HG02678 (cell line): ENCODE results near the gene PRRG2.
A peak's percentile ranks its signal among the peaks of the same experiment; 100 is the strongest.

Experiments
- ATAC-seq: cut with Tn5 transposase; IDR thresholded peaks from one replicate; pipeline ENCODE4 v1.9.1; 2021; ENCODE audit warnings: mild to moderate bottlenecking, moderate library complexity; ENCODE audit not compliant: unreplicated experiment

The PRRG2 gene

DNA sequence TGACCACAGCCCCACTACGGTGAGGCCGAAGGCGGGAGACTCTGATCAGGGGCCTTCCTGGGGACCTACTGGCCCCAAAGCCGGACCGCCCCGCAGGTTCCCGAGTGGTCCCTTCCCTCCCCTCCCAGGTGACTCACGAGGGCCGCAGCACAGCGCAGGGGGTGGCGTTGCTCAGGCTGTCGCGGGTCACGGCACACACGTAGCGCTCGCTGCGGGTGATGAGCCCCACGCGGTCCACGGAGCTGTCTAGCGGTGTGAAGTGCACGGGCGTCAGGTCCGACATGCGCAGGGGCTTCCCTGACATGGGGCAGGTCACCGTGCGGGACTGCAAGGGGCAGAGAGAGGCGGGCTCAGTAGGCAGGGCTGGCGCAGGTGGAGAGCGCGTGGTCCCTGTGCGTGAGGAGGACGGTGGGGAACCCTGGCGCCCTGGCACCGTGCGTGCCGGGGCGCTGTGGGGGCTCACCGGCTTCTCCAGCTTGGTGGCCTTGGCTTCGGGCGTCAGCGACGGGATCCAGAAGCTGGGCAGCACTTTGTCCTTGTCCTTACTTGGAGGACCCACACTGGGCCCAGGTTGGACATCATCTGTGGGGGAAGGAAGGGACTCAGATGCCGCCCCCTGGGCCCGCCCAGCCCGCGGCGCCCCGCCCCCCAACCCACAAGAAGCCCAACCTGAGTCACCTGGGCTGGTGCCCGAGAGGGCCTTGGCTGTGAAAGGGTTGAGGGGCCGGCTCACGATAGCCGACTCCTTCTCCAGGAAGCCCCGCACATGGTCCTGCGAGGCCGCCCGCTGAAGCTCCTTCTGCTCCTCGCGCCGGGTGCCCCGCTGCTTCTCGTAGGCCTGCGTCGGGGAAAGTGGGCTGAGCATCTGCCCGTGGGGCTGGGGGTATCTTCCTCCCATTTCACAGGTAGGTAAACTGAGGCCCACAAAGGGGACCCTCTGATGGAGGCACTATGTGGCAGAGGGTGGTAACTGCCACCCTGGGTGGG, 24.4 kb upstream of the PRRG2 start:
- no peak for ATAC-seq

DNA sequence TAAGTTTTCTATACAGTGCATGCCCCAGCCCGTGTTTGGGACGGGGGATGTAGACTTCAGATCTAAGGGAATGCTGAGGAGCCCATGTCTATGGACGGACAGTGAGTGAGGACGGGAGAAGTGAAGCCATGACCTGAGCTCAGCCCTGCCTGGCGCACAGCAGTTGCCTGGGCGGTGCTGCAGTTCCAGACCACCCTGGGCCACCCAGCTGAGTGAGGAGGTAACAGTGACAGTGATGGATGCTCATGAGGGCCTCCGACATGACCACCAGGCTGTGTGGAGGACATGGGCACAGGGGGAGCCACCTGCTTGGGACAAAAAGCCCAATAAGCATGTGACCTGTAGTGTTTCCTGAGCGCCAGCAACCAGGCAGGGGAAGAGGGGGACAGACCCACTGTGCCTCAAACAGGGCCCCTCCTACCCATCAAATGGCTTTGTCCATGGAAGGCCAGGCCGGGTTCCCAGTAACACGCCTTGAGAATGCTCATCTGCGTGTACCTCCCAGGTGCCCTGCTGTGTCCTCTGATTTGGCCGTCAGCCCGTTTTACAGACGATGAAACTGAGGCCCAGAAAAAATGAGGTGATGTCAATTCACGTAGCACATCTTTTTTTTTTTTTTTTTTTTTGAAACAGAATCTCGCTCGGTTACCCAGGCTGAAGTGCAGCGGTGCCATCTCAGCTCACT, 23.3 kb upstream of the PRRG2 start:
- no peak for ATAC-seq

DNA sequence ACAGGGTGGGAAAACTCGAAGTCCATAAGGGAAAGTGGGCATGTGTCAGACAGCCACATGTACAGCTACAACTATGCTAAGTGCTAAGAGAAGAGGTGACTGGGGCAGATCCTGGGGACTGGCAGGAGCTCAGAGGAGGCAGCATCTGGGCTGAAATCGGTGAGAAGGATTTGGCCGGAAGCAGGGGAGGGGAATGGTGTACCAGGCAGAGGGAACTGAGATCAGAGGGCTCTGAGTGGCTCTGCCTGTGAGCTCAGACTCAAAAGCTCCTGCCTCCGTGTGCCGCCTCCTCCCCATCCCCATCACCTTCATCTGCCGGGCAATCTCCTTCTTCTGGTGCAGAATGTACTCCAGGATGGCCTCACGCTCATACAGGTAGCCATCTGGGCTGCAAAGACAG, 22.5 kb upstream of the PRRG2 start:
- no peak for ATAC-seq

DNA sequence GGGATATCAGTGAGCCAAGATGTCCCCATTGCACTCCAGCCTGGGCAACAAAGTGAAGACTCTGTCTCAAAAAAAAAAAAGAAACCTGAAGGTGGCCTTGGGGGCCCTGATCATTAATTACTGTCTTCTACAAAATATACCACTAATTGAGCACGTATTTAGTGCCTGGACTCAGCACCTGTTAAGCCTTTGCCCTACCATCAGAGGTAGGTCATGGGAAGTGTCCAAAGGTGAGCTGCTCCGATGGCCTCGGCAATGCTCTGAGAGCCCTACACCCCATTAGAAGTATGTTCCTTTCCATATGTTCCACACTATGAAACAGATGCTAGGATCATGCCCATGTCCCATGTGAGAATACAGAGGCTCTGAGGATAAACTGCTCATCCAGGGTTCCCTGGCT, 21.7 kb upstream of the PRRG2 start:
- no peak for ATAC-seq

DNA sequence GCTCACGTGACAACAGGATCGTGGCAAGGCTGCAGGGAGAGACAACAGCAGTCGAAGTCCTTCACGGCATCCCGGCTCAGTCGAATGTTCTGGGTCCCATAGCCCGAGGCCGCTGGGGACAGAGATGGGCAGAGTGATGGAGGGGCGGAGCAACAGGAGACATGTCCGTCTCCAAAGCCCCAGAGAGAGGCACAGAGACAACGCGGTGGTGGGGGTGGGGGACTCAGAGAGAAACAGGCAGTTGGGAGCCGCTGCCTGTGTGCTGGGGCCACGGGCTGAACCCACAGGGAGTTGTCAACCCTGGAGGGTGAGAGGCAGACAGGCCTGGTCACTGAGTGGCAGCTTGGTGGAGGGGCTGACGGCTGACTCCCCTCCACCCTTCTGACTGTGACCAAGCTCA, 21.2 kb upstream of the PRRG2 start:
- ATAC-seq, result no peak

DNA sequence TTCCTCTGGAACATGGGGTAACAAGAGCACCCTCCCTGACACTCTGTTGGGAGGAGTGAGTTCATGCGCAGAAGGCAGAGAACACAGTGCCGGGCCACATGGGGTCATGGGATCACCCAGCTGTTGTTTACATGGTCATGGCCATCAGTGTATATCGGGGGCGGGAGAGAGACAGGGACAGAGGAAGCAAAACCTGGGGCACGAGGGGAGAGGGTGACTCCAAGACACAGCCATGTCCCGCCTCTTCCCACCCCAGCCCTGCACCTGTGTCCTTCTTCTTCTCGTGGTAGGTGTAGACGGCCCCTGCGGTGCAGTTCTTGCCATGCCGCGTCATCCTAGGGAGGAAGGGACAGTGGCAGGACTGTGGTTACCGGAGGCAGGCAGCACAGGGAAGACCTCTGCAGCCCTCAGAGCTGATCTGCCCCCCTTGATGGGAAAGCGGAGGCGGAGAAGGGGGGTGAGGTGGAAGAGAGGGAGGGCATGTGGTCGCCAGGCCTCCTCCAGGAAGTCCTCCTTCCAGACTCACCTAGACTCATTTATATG, 20.7 kb upstream of the PRRG2 start:
- ATAC-seq, result no peak

DNA sequence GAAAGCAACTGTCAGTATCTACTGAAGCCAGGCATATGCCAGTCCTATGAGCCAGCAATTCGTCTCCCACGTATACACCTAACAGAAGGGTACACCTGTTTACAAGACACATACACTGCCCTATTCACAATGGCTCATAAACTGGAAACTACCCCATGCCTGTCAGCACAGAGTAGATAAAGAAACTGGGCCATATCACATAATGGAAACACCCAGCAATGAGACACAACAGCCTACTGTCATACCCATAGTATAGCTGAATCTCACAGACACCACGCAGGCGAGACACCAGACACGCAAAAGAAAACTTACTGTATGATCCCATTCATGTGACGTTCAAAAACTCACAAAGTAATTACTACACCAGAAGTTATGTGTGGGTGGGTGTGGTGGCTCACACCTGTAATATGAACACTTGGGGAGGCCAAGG, 16.5 kb upstream of the PRRG2 start:
- no peak for ATAC-seq

DNA sequence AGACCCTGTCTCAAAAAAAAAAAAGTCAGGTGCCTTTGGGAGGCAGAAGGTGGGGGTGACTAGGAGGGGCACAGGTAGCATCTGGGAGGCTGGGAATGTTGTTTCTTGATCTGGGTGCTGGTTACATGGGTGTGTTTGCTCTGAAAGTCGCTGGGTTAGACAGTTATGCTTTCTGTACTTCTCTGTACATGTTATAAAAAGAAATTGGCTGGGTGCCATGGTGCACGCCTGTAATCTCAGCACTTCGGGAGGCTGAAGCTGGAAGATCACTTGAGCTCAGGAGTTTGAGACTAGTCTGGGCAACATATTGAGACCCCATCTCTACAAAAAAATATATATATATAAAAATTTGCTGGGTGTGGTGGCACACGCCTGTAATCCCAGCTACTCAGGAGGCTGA, 15.9 kb upstream of the PRRG2 start:
- ATAC-seq, result no peak

DNA sequence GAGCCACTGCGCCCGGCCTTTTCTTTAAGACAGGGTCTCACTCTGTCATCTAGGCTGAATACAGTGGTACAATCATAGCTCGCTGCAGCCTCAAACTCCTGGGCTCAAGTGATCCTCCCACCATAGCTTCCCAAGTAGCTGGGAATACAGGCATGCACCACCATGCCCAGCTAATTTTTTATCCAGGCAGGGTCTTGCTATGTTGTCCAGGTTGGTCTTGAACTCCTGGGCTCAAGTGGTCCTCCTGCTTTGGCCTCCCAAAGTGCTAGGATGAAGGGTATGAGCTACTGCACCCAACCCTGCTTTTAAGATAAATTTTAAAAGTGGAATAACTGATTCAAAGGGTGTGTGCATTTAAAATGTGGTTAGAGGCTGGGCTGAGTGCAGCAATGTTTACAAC, 14.8 kb upstream of the PRRG2 start:
- ATAC-seq, result no peak

DNA sequence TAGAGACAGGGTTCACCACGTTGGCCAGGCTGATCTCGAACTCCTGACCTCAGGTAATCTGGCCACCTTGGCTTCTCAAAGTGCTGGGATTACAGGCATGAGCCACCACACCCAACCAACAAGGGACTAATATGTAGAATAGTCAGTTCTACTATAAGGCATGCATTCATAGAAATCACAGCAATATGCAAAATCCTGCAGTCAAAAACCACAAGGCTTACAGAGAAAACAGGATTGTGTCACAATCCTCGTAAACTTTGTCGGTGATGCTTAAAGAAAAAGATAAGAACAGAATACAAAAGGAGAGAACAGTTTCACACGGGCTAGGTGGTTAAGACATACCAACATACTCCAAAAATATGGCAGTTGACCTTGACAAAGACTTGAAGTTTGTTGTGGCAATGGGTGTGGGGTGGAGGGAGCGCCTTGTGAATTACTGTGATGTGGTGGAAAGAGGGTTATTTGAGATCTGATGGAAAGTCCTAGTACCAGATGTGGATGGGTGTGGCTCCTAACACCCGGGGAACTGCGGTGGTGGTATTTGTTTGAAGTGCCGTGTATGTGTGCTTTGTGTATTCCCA, 13.2 kb upstream of the PRRG2 start:
- ATAC-seq, result no peak

DNA sequence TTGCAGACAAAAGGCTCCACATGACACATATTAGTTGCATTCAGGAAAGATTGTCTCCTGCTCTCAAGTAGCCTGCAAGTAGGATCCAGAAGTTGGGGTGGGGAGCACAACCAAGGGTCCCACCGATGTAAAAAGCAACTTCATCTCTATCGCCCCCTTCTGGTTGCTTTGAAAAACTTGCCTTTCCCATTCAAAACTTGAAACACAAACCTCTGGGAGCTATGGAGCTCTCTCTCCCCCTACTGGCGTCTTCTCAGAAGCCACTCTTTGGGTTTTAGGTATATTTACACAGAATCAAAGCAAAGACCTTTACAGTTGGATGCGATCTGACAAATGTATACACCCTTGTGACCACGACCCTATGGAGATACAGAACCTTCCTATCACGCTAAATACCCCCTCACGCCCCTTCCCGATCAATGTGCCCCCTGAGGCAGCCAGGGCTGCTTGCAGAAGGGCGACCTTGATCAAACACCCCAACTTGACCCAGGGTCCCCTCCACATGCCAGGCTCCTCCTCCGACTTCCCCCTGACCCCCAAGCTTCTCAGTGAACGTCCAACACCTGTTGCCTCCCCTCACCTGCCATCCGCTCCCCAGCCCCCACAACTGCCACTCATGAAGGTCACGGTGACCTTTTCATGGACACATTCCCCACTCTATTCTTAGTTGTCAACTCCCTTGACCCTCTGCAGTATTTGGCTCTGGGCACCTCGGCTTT, 10.8 kb upstream of the PRRG2 start:
- ATAC-seq, result peak; percentile 51

DNA sequence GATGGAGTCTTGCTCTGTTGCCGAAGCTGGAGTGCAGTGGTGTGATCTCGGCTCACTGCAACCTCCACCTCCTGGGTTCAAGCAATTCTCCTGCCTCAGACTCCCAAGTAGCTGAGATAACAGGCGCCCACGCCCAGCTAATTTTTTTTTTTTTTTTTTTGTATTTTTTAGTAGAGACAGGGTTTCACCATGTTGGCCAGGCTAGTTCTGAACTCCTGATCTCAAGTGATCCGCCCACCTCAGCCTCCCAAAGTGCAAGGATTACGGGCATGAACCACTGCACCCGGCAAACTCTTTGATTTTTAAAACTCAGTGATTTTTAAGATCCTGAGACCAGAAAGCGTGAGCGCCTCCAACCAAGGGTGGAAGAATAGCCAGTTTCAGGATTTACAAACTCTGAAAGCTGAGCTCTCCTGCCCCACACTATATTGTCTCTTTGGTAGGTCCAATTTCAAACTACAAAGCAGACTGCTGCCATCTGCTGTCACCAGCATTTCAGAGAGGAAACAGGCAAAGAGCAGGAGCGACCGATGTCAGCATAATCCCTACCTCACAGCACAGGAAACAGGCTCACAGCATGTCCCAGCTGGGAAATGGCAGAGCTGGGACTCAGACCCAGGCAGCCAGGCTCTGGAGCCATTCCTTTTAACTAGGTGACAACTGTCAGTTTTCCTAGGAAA, 10.0 kb upstream of the PRRG2 start:
- no peak for ATAC-seq

DNA sequence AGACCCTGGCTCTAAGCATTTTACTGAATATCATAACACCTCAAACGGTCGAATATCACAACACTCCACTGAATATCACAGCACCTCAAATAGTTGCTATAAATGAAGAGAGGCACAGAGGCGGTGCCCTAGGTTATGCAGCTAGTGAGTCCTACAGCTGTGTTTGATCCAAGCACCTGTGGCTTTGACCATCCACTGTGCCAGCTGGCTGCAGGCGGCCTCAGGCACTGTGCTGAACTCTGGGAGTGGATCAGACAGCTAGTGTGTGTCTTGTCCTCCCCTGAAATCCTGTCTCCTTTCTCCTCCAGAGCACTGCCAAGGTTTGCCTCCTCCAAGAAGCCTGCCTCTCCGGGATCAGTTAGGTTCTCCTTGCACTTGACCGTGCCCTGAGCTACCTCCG, 8.1 kb upstream of the PRRG2 start:
- no peak for ATAC-seq

DNA sequence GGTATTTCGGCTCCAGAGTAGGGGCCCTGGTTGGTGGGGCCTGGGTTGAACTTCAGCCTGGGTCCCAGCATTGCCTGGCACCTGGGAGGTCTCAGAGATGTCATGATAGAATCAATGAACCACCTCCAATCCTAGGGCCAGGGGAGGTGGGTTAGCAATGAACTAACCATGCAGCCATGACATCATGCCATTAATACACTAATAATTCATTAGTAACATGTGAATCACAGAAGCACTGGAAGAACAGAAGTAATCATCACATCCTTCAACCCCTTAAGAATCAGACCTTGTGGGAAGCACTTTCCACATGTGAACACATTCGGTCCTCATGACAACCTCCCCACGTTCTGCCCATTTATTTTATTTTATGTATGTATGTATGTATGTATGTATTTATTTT, 7.7 kb upstream of the PRRG2 start:
- ATAC-seq, result no peak

DNA sequence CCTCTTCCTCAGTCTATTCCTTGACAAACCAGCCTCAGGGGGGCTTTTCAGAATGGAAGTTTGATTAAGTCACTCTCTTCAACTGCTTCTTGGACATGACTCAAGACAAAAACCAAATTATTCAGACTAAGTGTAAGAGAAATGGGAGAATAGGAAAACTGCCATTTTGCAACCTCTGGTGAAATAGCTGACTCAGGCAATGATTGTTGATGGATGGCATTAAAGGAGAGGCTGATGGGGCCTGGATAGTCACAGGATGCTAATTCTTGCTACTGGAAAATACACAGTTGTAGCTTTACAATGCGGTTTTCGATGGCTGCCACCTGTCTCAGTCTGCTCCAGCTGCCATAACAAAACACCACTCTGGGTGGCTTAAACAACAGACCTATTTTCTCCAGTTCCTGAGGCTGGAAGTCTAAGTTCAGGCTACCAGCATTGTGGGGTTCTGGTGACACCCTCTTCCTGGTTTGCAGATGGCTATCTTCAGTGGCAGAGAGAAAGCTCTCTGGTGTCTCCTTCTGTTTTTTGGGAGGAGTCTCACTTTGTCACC, 6.8 kb upstream of the PRRG2 start:
- no peak for ATAC-seq

DNA sequence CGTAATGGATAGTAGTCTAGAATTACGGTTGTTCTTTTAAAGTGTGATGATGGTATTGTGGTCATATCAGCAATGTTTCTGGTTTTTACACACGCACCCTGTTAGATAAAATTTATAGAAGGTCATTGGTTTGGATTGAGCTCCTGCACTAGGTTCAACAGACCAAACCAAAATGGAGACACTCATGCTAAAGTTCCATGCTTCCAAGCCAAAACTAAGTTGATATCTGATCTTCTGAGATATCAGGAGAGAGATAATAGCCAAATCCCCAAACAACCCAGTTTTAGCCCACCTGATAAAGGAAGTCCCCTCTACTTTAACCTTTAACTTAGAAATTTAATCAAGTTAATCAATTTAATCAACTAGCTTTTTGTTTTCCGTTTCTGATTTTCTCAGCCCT, 1.9 kb upstream of the PRRG2 start:
- no peak for ATAC-seq

DNA sequence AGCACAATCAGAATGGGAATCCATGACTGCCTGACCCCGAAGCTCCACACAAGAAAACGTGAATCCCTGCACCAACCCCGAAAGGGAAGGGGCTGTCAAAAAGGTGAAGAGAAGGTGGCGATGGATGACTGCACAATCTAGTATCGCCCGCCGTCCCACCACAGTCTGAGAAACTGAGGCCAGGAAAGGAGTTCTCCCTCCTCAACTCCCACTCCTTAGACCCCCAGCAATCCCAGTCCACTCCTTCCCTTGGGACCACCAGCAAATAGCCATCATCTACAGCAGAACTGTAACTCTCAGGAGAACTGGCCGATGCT, 1.2 kb upstream of the PRRG2 start:
- ATAC-seq, result peak; percentile 21

DNA sequence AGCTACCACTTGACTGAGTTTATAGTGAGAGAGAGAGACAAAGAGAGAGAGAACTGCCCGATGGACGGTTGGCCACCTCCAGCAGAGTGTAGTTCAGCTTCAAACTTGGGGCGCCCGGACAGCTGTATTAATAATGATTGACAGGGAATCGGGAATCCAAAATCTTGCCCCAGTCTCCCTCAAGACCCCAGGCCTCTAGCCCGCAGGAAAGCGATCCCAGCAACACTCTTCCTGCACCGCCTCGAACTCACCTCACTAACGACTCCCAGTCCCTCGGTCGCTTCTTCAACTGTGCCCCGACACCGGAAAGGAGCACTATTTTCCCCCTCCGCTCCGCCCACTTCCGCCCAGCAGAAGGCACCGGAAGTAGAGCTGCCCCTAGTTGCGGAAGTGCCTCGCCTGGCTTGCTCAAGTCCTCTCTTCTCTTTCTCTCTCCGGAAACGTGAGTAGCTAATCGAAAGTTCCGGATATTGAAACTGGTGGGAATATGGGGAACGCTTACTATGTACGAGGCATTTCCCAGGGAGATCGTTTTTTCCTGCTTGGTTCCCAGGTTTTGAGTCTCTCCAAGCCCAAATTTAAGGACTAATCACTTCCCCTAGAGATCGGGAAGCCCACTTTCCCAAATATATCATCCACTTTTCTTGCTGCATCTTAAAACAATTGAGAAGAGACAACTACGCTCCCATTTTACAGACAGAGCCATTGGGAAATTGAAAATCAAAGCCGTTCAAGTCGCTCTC, 681 bp upstream of the PRRG2 start, which contains the start of gene NOSIP:
Gene NOSIP, minus strand, starts transcription at position 293 of the 743 bp plus-strand sequence. CDS start 19,865 bp downstream, outside the sequence.
- peak; percentile 93 for ATAC-seq

DNA sequence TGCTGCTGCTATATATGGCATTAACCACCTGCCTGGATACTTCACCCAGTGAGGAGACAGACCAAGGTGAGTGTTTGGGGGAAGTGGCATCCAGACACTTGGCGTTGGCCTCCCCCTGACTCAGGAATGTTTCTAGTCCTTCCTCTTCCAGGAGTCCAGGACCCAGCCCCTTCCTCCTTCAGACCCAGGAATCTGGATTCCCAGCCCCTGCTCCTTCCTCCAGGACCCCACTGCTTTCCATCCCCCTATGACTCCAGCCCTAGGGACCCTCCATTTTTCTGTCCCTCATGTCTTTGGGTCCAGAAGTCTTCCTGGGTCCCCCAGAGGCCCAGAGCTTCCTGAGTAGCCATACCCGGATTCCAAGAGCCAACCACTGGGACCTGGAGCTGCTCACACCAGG, 2.1 kb downstream of the PRRG2 start:
- ATAC-seq, result no peak
